Neural progenitor cell (in vitro differentiated cells): Measurements from ENCODE around the gene C1QTNF2. TPM values are rescaled to one million over a fixed set of nuclear protein-coding genes. Genes with fewer than 3 reads are reported as not detected.
"Not testable (repeated sequence)": the region's sequence is repeated elsewhere in the genome, so short reads cannot be mapped to it uniquely, and the experiment has no call there.

Source experiments
- DNase-seq: peaks from one replicate; pipeline ENCODE4 v3.0.0-alpha.2; 2016; ENCODE audit warnings: low spot score
- H2AFZ ChIP-seq: fragments of 200-600 bp; sonication (generic); replicated peaks from 2 replicates; pipeline ENCODE4 v1.6.1; 2016; ENCODE audit warnings: antibody characterized with exemption
- H3F3A ChIP-seq: fragments of 200-600 bp; sonication (generic); 2 replicates; pipeline ENCODE4 v1.6.1; 2016; ENCODE audit warnings: antibody characterized with exemption, low read depth
- H3K27ac ChIP-seq: fragments of 200-600 bp; sonication (generic); 2 replicates; pipeline ENCODE4 v1.5.1; 2016; ENCODE audit warnings: mild to moderate bottlenecking
- H3K27me3 ChIP-seq: fragments of 200-600 bp; sonication (generic); 2 replicates; pipeline ENCODE4 v1.6.1; 2016; ENCODE audit warnings: mild to moderate bottlenecking, moderate library complexity
- H3K36me3 ChIP-seq: fragments of 200-600 bp; sonication (generic); 2 replicates; pipeline ENCODE4 v1.5.1; 2016
- H3K4me1 ChIP-seq: fragments of 200-600 bp; sonication (generic); 2 replicates; pipeline ENCODE4 v1.6.1; 2016; ENCODE audit warnings: mixed run types
- H3K4me2 ChIP-seq: fragments of 200-600 bp; sonication (generic); 2 replicates; pipeline ENCODE4 v1.6.1; 2016
- H3K4me3 ChIP-seq: fragments of 200-600 bp; sonication (generic); 2 replicates; pipeline ENCODE4 v1.5.1; 2016
- H3K79me2 ChIP-seq: fragments of 200-600 bp; sonication (generic); 2 replicates; pipeline ENCODE4 v1.6.1; 2016; ENCODE audit warnings: low read depth
- H3K9ac ChIP-seq: fragments of 200-600 bp; sonication (generic); 2 replicates; pipeline ENCODE4 v1.6.1; 2016
- H3K9me3 ChIP-seq: fragments of 200-600 bp; sonication (generic); 2 replicates; pipeline ENCODE4 v1.5.1; 2016; ENCODE audit warnings: low read depth
- H4K20me1 ChIP-seq: fragments of 200-600 bp; sonication (generic); 2 replicates; pipeline ENCODE4 v1.6.1; 2016; ENCODE audit warnings: low read depth
- H3K27ac Mint-ChIP-seq: 3 replicates; pipeline ENCODE4 v1.8.0; 2021; ENCODE audit warnings: mixed read lengths
- H3K27me3 Mint-ChIP-seq: 2 replicates; pipeline ENCODE4 v1.8.0; 2022; ENCODE audit warnings: low read depth, mild to moderate bottlenecking, inconsistent platforms, moderate library complexity, mixed read lengths; ENCODE audit not compliant: insufficient read depth
- H3K36me3 Mint-ChIP-seq: 3 replicates; pipeline ENCODE4 v1.8.0; 2021; ENCODE audit warnings: mixed read lengths
- H3K4me1 Mint-ChIP-seq: 3 replicates; pipeline ENCODE4 v1.8.0; 2021; ENCODE audit warnings: mixed read lengths
- H3K4me3 Mint-ChIP-seq: 3 replicates; pipeline ENCODE4 v1.8.0; 2021; ENCODE audit warnings: mild to moderate bottlenecking, moderate library complexity, mixed read lengths
- H3K9me3 Mint-ChIP-seq: 3 replicates; pipeline ENCODE4 v1.8.0; 2020; ENCODE audit warnings: mixed read lengths
- EZH2 ChIP-seq: fragments of 200-600 bp; sonication (generic); IDR thresholded peaks from 2 replicates; pipeline ENCODE4 v1.6.1; 2017; ENCODE audit warnings: antibody characterized with exemption, mild to moderate bottlenecking, moderate library complexity
- EZH2phosphoT487 ChIP-seq: fragments of 200-600 bp; sonication (generic); IDR thresholded peaks from 2 replicates; pipeline ENCODE4 v1.6.1; 2017; ENCODE audit warnings: antibody characterized with exemption
- total RNA-seq: library from RNA; depleted of rRNA; stranded (reverse); fragments of >200 nt; gene quantifications from 2 replicates; pipeline ENCODE4 v1.2.3, GENCODE V29; 2015; ENCODE audit warnings: low replicate concordance
- TF ChIP-seq, protein P1 (sequence below): fragments of 200-600 bp; sonication (generic); IDR thresholded peaks from 2 replicates; pipeline ENCODE4 v1.5.1; 2017; ENCODE audit warnings: antibody characterized with exemption, mild to moderate bottlenecking

The C1QTNF2 gene
- total RNA-seq, 1 donor from 2014 or later: 0.06 TPM

DNA sequence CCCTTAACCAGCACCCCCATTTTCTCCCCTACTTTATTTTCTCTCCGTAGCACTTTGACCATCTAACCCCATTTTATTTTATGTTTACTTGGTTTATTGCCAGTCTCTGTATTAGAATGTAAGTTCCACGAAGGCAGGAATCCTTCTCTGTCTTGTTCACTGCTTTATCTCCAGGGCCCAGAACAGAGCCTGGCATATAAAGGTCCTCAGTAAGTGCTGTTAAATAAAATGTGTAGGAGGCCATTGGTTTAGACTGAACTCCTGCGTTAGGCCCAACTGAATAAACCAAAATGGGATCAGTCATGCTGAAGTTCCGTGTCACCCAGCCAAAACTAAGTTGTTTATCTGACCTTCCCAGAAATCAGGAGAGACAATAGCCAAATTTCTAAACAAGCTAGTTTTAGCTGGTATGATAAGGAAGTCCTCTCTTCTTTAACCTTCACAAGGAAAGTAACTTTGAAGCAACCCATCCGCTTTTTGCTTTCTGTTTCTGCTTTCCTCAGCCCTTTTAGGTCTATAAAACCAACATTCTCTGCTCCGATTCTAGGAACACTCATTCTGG lies 29.0 kb downstream of the C1QTNF2 start:
- no peaks in the 10 kb centered on the region for H3K9me3 Mint-ChIP-seq
- no peaks in the 10 kb centered on the region for H3F3A ChIP-seq
- TF ChIP-seq EZH2phosphoT487: no peak
- TF ChIP-seq, protein P1, sequence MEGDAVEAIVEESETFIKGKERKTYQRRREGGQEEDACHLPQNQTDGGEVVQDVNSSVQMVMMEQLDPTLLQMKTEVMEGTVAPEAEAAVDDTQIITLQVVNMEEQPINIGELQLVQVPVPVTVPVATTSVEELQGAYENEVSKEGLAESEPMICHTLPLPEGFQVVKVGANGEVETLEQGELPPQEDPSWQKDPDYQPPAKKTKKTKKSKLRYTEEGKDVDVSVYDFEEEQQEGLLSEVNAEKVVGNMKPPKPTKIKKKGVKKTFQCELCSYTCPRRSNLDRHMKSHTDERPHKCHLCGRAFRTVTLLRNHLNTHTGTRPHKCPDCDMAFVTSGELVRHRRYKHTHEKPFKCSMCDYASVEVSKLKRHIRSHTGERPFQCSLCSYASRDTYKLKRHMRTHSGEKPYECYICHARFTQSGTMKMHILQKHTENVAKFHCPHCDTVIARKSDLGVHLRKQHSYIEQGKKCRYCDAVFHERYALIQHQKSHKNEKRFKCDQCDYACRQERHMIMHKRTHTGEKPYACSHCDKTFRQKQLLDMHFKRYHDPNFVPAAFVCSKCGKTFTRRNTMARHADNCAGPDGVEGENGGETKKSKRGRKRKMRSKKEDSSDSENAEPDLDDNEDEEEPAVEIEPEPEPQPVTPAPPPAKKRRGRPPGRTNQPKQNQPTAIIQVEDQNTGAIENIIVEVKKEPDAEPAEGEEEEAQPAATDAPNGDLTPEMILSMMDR: no peak
- TF ChIP-seq EZH2: no peak
- H3K27ac Mint-ChIP-seq: no peak overlapping the region
- peaks cover 8% of the 10 kb centered on the region for H3K27me3 Mint-ChIP-seq
- no peaks in the 10 kb centered on the region for H3K27me3 ChIP-seq
- H3K4me3 ChIP-seq: no peak overlapping the region
- H4K20me1 ChIP-seq: no peaks in the 10 kb centered on the region
- no peak overlapping the region for H3K4me2 ChIP-seq
- DNase-seq: no peak
- no peaks in the 10 kb centered on the region for H3K36me3 ChIP-seq
- no peak overlapping the region for H3K4me3 Mint-ChIP-seq
- peaks cover 4% of the 10 kb centered on the region for H3K4me1 ChIP-seq
- no peaks in the 10 kb centered on the region for H3K79me2 ChIP-seq
- H3K4me1 Mint-ChIP-seq: peaks cover 22% of the 10 kb centered on the region
- no peak overlapping the region for H3K9ac ChIP-seq
- H3K36me3 Mint-ChIP-seq: no peaks in the 10 kb centered on the region
- no peak overlapping the region for H2AFZ ChIP-seq
- no peaks in the 10 kb centered on the region for H3K9me3 ChIP-seq
- H3K27ac ChIP-seq: no peak overlapping the region

DNA sequence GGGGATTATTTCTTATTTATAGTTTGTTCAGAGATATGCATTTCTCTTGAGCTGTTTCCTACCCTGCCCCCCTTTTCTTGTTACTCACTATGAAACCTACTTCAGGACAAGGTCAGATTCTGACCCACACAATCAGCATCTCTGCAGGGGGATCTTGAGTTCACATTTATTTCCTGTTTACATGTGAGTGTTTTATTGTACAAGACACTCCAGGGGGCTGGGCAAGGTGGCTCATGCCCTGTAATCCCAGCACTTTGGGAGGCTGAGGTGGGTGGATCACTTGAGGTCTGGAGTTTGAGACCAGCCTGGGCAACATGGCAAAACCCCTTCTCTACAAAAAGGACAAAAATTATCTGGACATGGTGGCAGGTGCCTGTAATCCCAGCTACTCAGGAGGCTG lies 29.9 kb downstream of the C1QTNF2 start:
- peaks cover 22% of the 10 kb centered on the region for H3K4me1 Mint-ChIP-seq
- not testable (repeated sequence) for H3K4me2 ChIP-seq, DNase-seq, H3K36me3 ChIP-seq, H3K9me3 Mint-ChIP-seq, H3K4me3 ChIP-seq, H3K27ac Mint-ChIP-seq, H3K27ac ChIP-seq, H3K9ac ChIP-seq, H3K9me3 ChIP-seq, H3F3A ChIP-seq, H2AFZ ChIP-seq, H3K27me3 Mint-ChIP-seq, H3K4me1 ChIP-seq, H4K20me1 ChIP-seq, H3K4me3 Mint-ChIP-seq, H3K79me2 ChIP-seq, H3K27me3 ChIP-seq, H3K36me3 Mint-ChIP-seq

DNA sequence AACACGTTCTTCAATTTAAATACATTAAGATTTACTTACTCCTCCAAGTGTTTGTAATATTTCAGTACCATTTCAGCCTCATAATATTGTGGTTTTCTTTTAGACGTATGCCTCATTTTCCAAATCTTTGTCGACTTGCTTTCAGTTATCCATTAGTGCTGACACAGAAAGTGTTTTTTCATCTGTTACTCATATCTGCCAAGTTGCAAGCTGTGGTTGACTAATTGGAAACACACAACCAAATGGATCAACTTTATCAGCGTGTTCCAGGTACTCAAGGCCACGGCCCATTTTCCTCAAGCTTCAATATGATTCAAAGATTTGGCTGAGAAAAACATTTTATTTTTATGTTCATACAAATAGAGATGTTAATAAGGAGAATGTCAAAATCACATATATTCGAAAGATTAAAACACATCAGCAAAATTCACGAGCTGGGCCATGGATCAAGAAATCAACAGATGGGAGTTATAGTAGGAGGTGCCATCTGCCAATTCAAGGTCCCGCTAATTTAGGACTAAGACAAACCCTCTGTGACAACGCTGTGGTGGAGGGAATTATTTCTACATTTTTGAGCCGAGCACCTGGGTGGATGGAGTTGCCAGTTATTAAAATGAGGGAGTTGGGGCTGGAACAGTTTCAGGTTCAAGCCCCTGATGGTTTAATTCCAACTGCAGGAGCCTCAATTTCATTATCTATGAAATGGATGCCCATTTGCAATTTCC lies 30.9 kb downstream of the C1QTNF2 start:
- Histone ChIP-seq H2AFZ (no peak overlapping the region), H3K4me1 (no peaks in the 10 kb centered on the region), H3K4me3 (no peak overlapping the region), H3F3A (no peaks in the 10 kb centered on the region), H3K4me2 (no peak overlapping the region), H4K20me1 (no peaks in the 10 kb centered on the region), H3K36me3 (no peaks in the 10 kb centered on the region), H3K27me3 (no peaks in the 10 kb centered on the region), H3K9me3 (no peaks in the 10 kb centered on the region), H3K79me2 (no peaks in the 10 kb centered on the region), H3K27ac (no peak overlapping the region), H3K9ac (no peak overlapping the region)
- H3K4me3 Mint-ChIP-seq: no peak overlapping the region
- H3K27ac Mint-ChIP-seq: peak overlapping the region; percentile 30
- no peak for DNase-seq
- H3K27me3 Mint-ChIP-seq: peaks cover 6% of the 10 kb centered on the region
- H3K4me1 Mint-ChIP-seq: peaks cover 19% of the 10 kb centered on the region
- no peaks in the 10 kb centered on the region for H3K36me3 Mint-ChIP-seq
- TF ChIP-seq EZH2phosphoT487: no peak
- H3K9me3 Mint-ChIP-seq: no peaks in the 10 kb centered on the region

DNA sequence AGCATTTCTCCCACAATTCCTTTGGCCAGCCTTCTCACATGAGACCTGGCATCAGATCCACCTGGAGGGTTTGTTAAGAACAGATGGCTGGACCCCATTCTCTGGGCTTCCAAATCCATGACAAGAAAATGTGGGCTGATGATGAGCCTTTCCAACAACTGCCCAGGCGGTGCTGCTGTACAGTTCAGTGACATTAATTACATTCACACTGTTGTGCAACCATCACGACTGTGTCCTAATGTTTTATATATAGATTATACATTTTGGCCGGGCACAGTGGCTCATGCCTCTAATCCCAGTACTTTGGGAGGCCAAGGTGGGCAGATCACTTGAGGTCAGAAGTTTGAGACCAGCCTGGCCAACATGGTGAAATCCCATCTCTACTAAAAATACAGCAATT lies 35.7 kb downstream of the C1QTNF2 start:
- not testable (repeated sequence) for H3K9ac ChIP-seq, H4K20me1 ChIP-seq, H3K27ac Mint-ChIP-seq, H3K27ac ChIP-seq, H3K4me1 Mint-ChIP-seq, H3K36me3 ChIP-seq, H3K36me3 Mint-ChIP-seq, H3K4me3 ChIP-seq, H3K4me3 Mint-ChIP-seq, H2AFZ ChIP-seq, H3K79me2 ChIP-seq, DNase-seq, H3K27me3 ChIP-seq, H3K27me3 Mint-ChIP-seq, H3K9me3 ChIP-seq, H3F3A ChIP-seq, H3K4me2 ChIP-seq, H3K4me1 ChIP-seq, H3K9me3 Mint-ChIP-seq

DNA sequence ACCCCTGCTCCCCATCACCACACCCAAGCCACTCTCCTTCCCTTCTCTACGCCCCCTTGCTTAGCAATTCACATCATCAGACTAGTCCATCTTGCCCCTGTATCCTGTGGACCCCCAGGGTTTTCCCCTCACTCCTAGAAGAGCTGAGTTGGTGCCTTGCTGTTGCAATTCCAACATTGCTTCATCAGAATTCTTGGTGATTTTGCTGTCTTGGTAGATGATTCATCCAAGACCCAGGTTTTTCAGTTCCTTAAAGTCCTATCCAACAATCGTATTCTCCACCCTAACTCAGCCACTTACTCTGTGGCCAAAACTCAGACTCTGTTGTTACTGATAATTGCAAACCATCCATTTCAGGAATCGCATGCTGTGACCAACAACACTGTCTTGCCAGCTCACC lies 36.7 kb downstream of the C1QTNF2 start:
- no peak for DNase-seq
- Histone ChIP-seq H3F3A (no peaks in the 10 kb centered on the region), H3K9me3 (no peaks in the 10 kb centered on the region), H4K20me1 (no peaks in the 10 kb centered on the region), H2AFZ (no peak overlapping the region), H3K27ac (no peak overlapping the region), H3K36me3 (no peaks in the 10 kb centered on the region), H3K27me3 (no peaks in the 10 kb centered on the region), H3K9ac (no peak overlapping the region), H3K4me3 (no peak overlapping the region), H3K4me1 (no peaks in the 10 kb centered on the region), H3K79me2 (no peaks in the 10 kb centered on the region), H3K4me2 (no peak overlapping the region)
- H3K27me3 Mint-ChIP-seq: peaks cover 10% of the 10 kb centered on the region
- peak overlapping the region; percentile 40 for H3K27ac Mint-ChIP-seq
- no peak overlapping the region for H3K4me3 Mint-ChIP-seq
- no peaks in the 10 kb centered on the region for H3K4me1 Mint-ChIP-seq
- H3K36me3 Mint-ChIP-seq: no peaks in the 10 kb centered on the region
- TF ChIP-seq, protein P1: no peak
- TF ChIP-seq EZH2 (no peak), EZH2phosphoT487 (no peak)
- peaks cover 3% of the 10 kb centered on the region for H3K9me3 Mint-ChIP-seq
